Peyer's patch (tissue), 4 donors: Measurements from ENCODE around the gene HELQ.

Experiments
- POLR2A ChIP-seq, 2 donors: fragments of 450-650 bp; IDR thresholded peaks; one replicate each; pipeline ENCODE4 v1.5.1; 2017; ENCODE audit warnings: antibody characterized with exemption in 2 of 2, mild to moderate bottlenecking in 2 of 2, moderate library complexity in 2 of 2
- TF ChIP-seq, protein P1 (sequence below), 6 experiments: fragments of 450-650 bp in 4 of 6; fragments of 200-600 bp in 2 of 6; sonication (generic) in 1 of 6; IDR thresholded peaks; one replicate each; pipeline ENCODE4 v1.5.1; 2017 to 2019; ENCODE audit warnings: antibody characterized with exemption in 6 of 6, mild to moderate bottlenecking in 3 of 6, moderate library complexity in 1 of 6

DNA sequence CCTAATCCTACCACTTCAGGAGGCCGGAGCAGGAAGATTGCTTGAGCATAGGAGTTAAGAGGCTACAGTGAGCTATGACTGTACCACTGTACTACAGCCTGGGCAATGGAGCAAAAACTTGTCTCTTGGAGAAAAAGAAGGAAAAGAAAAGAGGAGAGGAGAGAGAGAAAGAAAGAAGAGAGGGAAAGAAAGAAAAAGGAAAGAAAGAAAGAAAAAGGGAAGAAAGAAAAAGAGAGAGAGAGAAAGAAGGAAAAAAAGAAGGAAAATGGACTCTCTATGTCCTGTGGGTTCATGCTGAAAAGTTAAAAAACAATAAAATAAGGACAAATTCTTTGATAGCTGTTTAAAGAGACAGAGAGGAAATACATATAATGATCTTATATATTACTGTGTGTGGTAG lies 42.6 kb upstream of the HELQ start:
- TF ChIP-seq, protein P1, sequence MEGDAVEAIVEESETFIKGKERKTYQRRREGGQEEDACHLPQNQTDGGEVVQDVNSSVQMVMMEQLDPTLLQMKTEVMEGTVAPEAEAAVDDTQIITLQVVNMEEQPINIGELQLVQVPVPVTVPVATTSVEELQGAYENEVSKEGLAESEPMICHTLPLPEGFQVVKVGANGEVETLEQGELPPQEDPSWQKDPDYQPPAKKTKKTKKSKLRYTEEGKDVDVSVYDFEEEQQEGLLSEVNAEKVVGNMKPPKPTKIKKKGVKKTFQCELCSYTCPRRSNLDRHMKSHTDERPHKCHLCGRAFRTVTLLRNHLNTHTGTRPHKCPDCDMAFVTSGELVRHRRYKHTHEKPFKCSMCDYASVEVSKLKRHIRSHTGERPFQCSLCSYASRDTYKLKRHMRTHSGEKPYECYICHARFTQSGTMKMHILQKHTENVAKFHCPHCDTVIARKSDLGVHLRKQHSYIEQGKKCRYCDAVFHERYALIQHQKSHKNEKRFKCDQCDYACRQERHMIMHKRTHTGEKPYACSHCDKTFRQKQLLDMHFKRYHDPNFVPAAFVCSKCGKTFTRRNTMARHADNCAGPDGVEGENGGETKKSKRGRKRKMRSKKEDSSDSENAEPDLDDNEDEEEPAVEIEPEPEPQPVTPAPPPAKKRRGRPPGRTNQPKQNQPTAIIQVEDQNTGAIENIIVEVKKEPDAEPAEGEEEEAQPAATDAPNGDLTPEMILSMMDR (IDR thresholded peaks at IDR 0.05): no peak
- no peak for TF ChIP-seq POLR2A (IDR thresholded peaks at IDR 0.05)
